TTC549 (cell line): ENCODE measurements around the gene TMC6.

Experiments used
- FAIRE-seq: peaks from 2 replicates; lab custom pipeline; 2012; peaks lifted over from hg19 to GRCh38; lab: Jason Lieb, UNC

TMC6 gene

DNA sequence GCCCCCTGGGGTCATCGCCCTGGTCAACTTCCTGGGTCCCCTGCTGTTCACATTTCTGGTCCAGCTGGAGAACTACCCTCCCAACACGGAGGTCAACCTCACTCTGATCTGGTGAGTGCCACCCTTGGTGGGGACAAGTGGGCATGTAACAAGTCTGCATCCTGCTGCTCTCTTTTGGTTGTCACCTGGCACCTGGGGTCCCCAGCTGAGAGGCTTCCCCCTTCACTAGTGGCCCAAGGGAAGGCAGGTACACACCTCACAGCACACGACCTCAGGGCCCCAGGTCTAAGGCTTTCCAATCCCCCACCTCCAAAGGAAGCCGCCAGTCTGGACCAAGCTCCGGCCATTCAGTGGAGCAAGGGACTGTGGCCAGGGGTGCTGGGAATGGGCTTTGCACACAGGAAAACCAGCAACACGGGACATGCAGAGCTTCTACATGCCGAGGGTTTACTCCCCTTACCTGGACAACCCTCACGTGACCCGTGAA, 6.4 kb upstream of the TMC6 start:
- FAIRE-seq: no peak

DNA sequence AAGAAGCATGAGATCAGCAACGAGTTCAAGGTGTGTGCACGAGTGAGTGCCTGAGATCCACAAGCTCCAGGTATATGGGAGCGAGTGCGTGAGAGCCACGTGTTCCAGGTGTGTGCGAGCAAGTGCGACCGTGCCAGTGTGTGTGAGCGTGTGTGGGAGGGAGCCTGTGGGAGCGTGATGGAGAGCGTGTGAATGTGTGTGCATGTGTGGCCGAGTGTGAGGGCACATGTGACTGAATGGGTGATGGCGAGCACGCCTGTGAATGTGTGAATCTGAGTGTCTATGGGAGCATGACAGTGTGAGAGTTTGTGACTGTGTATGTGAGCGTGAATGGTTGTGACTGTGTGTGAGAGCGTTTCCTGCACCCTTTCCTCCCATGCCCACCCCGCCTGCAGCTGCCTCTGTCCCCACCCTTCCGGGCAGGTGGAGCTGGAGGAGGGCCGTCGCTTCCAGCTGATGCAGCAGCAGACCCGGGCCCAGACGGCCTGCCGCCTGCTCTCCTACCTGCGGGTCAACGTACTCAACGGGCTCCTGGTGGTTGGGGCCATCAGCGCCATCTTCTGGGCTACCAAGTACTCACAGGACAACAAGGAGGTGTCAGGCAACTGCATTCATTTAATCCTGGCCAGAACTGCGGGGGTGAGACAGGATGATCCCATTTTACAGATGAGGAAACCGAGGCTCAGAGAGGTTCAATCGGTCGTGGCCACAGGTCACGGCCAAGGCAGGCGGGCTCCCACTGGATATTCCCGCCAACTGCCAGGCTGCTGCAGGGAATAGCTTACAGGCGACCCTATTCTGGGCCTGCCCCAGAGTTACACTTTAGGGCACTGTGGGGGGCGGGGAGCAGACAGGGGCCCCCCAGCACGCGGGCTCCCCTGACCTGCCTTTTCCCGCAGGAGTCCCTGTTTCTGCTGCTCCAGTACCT, 5.7 kb upstream of the TMC6 start:
- FAIRE-seq: no peak

GRCh38 chr17:78133179-78133951, 4.8 kb upstream of the TMC6 start:
- no peak for FAIRE-seq

DNA sequence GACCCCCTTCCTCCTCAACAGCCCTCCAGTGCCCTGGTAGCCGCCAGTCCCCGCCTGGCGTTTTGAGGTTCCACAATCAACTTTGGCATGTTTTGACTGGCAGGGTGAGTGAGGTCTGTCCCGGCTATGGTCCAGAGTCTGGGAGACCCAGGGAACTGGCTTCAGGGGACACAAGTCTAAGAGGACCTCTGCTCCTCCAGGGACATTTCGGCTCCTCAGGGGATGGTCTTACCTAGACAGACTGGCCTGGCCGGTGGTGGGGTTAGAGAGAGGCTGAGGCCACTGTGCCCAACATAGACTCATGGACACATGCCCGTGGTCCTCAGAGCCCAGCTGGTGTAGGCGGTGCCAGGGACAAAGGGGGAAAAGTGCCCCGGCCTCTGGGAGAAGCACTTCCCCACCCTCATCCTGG, 4.2 kb upstream of the TMC6 start:
- no peak for FAIRE-seq

DNA sequence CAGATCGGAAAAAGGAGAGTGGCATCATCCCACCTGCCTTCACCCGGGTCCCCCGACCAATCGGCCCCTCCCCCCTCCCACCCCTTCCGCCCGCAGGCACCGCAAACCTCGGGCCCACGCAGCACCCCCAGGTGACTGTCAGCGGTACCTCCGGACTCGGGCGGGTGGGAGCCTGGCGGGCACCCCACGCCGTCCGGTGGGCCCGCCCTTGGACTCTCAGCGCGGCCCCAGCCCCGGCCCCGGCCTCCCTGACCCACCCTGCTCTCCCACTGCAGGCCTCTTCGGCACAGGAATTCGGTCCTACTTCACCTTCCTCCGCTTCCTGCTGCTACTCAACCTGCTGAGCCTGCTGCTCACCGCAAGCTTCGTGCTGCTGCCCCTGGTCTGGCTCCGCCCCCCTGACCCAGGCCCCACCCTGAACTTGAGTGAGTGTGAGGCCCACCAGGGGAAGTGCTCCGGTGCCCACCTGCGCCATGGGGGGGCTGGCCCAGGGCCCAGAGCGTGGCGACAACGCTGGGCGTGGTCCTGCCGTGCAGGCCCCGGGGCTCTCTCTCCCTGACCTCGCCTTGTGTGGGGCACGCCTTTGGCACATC, 3.6 kb upstream of the TMC6 start:
- no peak for FAIRE-seq

DNA sequence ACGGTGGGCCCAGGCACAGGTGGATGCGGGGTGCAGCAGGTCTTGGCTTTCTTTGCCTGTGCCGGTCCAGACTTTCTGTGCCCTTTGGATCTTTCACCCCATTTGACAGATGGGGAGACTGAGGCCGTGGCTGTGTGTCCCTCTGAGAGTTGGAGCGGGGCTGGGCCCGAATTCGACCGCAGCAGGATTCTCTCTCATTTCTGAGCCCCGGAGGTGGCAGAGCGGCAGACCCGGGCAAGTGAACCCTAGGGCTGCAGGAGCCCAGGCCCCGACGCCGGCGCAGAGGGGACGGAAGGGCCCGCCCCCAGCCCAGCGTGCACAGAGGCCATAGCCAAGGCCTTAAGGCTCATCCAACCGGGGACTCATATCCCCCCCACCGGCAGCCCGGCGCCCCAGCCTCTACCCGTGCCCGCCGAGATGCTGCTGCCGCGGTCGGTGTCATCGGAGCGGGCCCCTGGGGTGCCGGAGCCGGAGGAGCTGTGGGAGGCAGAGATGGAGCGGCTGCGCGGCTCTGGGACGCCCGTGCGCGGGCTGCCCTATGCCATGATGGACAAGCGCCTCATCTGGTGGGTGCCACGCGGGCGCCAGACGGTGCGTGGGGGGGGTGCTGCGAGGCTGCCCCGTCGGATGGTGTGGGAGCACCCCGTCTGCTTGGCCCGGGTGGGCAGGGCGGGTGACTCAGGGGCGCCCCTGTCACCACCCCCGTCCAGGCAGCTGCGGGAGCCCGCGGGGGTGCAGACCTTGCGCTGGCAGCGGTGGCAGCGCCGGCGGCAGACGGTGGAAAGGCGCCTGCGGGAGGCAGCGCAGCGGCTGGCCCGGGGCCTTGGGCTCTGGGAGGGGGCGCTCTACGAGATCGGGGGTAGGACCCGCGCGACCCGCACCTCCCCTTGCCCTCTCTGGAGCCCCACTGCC, 2.9 kb upstream of the TMC6 start:
- no peak for FAIRE-seq

- FAIRE-seq: no peak
Observed at GRCh38 chr17:78130437-78131101, 2.0 kb upstream of the TMC6 start, which contains the start of gene TMC8. Gene TMC8, plus strand, starts transcription at chr17:78130771. Its CDS starts 818 bp downstream, at chr17:78131589.

DNA sequence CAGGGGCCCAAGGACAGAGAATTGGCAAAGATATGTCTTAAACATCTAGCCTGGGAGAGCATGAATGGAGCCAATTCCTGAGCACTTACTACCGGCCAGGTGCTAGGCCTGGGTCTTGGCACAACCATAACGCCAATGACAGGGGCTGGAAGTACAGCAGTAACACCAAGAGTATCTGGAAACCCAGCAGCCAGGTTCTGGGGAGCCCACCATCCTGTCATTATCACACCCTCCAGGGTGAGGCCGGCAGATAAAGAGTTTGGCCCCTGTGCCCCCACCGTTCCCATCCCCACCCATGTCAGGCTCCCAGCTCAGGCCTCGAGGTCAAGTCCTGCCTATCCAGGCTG, 1.5 kb upstream of the TMC6 start:
- no peak for FAIRE-seq

DNA sequence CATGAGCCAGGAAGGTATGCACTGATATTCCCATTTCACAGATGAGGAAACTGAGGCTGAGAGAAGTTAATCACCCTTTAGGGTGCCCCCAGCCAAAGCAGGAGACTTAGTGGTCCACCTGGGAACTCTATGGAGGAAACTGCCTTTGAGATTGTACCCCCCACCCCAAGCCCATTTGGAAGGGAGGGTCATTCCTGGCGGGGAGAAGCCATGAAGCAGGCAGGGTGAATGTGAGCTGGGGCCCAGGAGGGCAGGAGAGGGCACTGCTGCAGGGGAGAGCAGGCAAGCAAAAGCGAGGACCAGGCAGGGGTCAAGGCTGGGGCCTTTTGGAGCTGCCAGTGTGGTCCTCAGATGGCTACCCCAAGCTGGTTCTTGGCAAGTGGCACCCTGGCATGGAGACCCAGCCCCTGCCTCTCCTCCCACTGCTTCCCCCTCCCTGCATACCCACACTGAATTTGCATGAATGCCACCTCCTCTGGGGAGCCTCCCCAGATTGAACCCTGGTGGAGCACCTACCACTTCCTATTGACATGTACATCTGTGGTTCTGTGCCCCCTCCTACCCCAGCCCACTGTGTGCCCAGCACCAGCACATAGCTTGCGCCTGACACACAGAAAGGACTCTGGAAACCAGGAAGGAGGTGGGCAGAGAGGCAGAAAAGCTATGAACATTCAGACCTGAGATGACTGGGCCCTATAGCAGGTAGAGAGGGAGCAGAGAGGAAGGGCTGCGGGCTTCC, 965 bp upstream of the TMC6 start:
- no peak for FAIRE-seq

DNA sequence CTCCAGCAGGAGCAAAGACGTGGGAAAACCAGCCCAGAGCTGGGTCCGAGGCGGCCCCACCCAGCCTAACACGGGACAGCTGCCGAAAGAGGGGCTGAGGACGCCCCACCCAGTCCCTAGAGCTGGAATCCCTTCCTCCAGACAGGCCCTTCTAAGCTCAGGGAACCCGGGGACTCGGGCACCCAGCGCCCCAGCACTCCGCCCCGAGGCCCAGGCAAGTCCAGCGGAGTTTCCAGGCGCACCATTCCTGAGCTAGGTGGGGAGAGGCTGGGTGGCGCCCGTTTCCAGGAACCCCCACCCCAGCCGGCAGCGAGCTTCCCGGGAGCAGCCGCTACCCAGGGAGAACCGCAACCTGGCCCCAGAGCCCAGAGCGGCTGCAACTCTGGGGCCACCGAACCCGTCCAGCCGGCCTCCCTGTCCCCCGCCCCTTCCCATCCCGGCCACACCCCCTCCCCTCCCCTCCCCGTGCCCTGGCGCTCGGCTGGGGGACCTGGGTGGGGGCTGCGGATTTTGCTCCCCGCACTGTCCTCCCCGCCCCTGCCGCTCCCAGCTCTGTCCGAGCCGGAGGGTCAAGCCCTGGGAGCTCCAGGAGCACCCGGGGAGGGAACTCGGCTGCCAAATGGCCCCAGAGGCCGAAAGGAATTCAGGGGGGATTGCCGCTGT, 536 bp downstream of the TMC6 start:
- FAIRE-seq: no peak

DNA sequence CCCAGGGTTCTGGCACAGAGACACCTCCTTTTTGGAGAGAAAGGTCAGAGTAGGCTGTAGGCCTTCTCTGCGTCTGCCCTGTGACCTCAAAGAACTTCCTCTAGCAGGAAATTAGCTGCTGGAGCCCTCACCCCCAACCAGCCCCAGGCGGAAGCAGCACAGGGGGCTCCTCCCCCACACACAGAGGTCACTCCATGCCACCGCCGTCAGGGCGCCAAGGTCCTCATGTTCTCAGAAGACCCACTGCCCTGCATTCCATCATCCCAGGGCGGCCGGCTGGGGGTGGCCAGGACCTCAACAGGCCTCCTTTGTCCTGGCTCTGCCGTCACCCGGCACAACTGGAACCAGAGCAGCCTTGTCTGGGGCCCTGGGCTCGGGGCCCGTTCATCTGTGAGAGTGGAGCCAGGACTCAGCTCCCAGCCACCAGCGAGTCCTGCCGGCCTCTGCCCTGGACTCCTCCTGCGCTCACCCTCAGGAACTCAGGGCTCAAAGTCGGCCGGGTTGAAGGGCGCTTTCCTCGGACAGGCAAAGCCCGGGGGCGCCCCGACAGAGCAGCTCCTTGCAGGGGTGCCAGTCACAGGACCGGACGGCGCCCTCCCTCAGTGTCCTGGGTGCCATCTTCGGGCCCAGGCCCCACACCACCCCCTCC, 1.2 kb downstream of the TMC6 start:
- no peak for FAIRE-seq

- FAIRE-seq: no peak
Observed at GRCh38 chr17:78126895-78127238, 1.7 kb downstream of the TMC6 start.

DNA sequence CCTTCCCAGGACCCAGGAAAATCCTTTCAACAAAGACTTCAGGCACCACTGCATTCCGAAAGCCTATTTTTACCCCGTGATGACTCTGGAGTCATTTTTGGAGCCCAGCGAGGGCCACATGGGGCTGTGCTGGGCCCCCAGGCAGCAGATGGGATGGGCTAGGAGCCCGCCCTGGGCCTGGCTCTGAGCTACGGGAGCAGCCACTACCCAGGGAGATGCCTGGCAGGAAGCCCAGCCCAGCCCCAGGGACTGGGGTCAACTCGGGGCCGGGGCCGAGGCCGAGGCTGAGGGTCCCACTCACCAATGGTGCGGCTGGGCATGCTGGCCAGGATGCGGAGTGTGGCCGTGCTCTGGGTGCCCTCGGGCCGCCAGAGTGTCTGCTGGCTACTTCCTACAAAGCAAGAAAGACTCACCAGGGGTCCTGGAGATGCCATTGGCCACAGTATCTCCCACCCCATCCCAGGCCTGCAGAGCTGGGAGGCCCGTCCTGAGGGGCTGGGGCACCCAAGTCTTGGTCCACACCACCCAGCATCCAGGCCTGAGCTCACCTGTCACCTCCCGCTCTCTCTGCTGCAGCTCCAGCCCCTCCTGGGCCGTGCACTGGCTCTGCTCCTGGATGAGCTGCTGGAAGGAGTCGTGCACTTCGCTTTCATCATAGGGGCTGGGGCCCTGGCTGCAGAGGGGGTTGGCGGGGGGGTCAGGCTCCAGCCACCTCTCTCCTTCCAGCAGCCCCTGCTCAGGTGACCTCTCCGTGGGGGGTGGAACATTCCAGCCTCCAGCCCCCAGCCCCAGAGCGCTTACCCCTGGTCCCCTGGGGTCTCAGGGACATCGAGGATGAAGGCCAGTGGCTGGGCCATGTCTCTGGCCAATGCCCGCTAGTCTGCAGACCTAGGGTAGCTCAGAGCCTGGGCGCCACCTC, 2.3 kb downstream of the TMC6 start:
- no peak for FAIRE-seq

DNA sequence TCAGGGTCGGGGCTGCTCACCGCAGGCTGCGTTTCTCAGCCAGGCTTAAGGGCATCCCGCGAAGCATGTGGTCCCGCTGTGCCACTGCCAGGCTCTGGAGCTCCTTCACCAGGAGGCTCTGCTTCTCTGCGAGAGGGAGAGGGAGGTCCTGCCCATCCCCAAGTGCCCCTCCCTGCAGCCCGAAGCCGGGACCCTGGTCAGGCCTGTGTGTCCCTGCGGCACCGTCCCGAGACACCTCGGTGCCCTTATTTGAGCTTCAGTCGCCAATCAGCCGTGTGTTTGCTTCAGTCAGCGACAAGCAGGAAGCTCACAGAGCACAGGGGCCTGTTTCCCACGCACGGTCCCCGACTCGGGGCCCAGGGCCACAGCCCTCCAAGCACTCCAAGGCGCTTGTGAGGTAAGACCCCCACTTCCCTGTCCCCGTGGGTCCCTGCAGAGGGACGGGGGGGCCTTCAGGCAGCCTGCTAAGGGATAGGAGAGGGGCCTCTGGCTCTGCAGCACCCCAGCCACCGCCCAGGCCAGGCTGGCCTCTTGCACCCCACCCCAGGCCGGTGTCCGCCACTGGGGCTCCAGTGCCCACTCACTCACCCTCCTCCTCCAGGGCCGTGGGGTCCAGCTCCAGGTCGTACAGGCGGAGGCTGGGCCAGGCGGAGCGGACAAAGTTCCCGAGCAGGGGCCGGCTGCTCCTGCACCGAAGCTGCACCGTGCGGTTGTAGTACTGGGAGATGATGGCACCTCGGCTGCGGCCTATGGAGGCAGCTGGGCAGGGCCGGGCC, 3.2 kb downstream of the TMC6 start:
- no peak for FAIRE-seq

- FAIRE-seq: no peak
Observed at GRCh38 chr17:78124836-78125137, 3.8 kb downstream of the TMC6 start.

DNA sequence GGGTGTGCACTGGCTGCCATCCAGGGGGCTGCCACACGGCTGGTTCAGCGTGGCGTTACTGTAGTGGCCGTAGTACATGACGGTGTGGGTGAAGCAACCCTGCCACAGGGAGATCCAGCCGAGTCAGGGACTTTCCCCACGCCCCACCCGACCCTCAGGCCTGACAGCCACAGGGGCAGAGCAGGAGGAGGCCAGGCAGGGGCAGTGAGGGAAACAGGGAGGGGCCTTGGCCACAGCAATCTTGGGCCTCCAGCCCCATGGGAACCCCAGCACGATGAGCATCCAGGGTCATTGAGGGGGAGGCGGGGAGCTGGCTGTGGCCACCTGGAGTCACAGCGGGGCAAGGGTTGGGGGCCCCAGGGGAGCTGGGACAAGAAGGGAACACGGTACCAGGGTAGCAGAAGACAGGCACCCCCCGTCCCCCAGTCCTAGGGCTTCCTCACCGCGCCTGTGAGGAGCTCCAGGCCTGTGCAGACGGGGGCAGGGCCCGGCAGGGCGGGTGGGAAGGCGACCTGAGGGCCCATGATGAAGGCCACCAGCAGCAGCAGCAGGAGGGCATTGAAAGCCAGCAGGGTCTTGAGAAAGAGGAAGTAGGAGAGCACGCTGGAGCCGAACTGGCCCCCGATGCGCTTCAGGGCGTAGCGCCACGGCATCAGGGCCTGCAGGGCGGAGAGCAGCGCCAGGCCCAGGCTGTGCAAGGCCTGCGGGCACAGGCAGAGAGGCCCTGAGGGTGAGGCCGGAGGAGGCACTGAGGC, 4.3 kb downstream of the TMC6 start:
- FAIRE-seq: no peak

GRCh38 chr17:78123258-78123929, 5.2 kb downstream of the TMC6 start:
- FAIRE-seq: no peak
